Nephron progenitor cell (in vitro differentiated cells): ENCODE data around the gene APPL2.

Experiments used
- DNase-seq: peaks from one replicate; pipeline ENCODE4 v3.0.0; 2021
- H3K27ac Mint-ChIP-seq: 2 replicates; pipeline ENCODE4 v1.8.0; 2021; ENCODE audit warnings: mild to moderate bottlenecking, moderate library complexity, mixed read lengths
- H3K27me3 Mint-ChIP-seq: 2 replicates; pipeline ENCODE4 v1.8.0; 2021; ENCODE audit warnings: mild to moderate bottlenecking, low read depth, mixed read lengths; ENCODE audit not compliant: poor library complexity
- H3K36me3 Mint-ChIP-seq: 2 replicates; pipeline ENCODE4 v1.8.0; 2021; ENCODE audit warnings: low read depth, mixed read lengths
- H3K4me1 Mint-ChIP-seq: 2 replicates; pipeline ENCODE4 v1.8.0; 2021; ENCODE audit warnings: mixed read lengths
- H3K4me3 Mint-ChIP-seq: 2 replicates; pipeline ENCODE4 v1.8.0; 2021; ENCODE audit warnings: mild to moderate bottlenecking, moderate library complexity, mixed read lengths
- H3K9me3 Mint-ChIP-seq: 2 replicates; pipeline ENCODE4 v1.8.0; 2021; ENCODE audit warnings: mild to moderate bottlenecking, moderate library complexity, mixed read lengths
- CTCF ChIP-seq: fragments of 200-600 bp; sonication (generic); IDR thresholded peaks from 2 replicates; pipeline ENCODE4 v1.5.0; 2021; ENCODE audit warnings: antibody characterized with exemption

The APPL2 gene

GRCh38 chr12:105220929-105221290, 15.1 kb downstream of the APPL2 start:
- H3K4me1 Mint-ChIP-seq: peaks cover 22% of the 10 kb centered on the region
- no peaks in the 10 kb centered on the region for H3K27me3 Mint-ChIP-seq
- no peak overlapping the region for H3K4me3 Mint-ChIP-seq
- H3K36me3 Mint-ChIP-seq: peaks cover 46% of the 10 kb centered on the region
- H3K9me3 Mint-ChIP-seq: no peaks in the 10 kb centered on the region
- no peak for DNase-seq
- H3K27ac Mint-ChIP-seq: no peak overlapping the region
- TF ChIP-seq CTCF: no peak

GRCh38 chr12:105220150-105220928, 15.6 kb downstream of the APPL2 start:
- H3K4me1 Mint-ChIP-seq: peaks cover 25% of the 10 kb centered on the region
- no peaks in the 10 kb centered on the region for H3K27me3 Mint-ChIP-seq
- DNase-seq: no peak
- H3K4me3 Mint-ChIP-seq: no peak overlapping the region
- no peak overlapping the region for H3K27ac Mint-ChIP-seq
- H3K36me3 Mint-ChIP-seq: peaks cover 46% of the 10 kb centered on the region
- TF ChIP-seq CTCF: no peak
- H3K9me3 Mint-ChIP-seq: no peaks in the 10 kb centered on the region

- Mint-ChIP-seq H3K4me1 (peaks cover 29% of the 10 kb centered on the region), H3K27ac (no peak overlapping the region), H3K9me3 (no peaks in the 10 kb centered on the region), H3K36me3 (peaks cover 48% of the 10 kb centered on the region), H3K27me3 (no peaks in the 10 kb centered on the region), H3K4me3 (no peak overlapping the region)
- no peak for DNase-seq
- TF ChIP-seq CTCF: no peak
Observed at GRCh38 chr12:105219261-105220028, 16.5 kb downstream of the APPL2 start.

GRCh38 chr12:105218434-105218833, 17.5 kb downstream of the APPL2 start:
- Mint-ChIP-seq H3K9me3 (no peaks in the 10 kb centered on the region), H3K36me3 (peaks cover 57% of the 10 kb centered on the region), H3K27me3 (no peaks in the 10 kb centered on the region), H3K4me1 (peaks cover 29% of the 10 kb centered on the region), H3K27ac (peak overlapping the region; percentile 73), H3K4me3 (no peak overlapping the region)
- DNase-seq: no peak
- TF ChIP-seq CTCF: no peak

GRCh38 chr12:105214670-105215375, 21.2 kb downstream of the APPL2 start:
- Mint-ChIP-seq H3K36me3 (peaks cover 71% of the 10 kb centered on the region), H3K4me1 (peaks cover 11% of the 10 kb centered on the region), H3K9me3 (no peaks in the 10 kb centered on the region), H3K27ac (no peak overlapping the region), H3K27me3 (no peaks in the 10 kb centered on the region), H3K4me3 (no peak overlapping the region)
- DNase-seq: no peak
- TF ChIP-seq CTCF: no peak
